Natural killer cell (primary cell): Measurements from ENCODE around the gene PTPRN2. TPM values are rescaled to one million over a fixed set of nuclear protein-coding genes. Genes with fewer than 3 reads are reported as not detected.

Source experiments
- ATAC-seq, 3 donors: fragments of 150-1000 bp in 2 of 3; fragments of 200-7000 bp in 1 of 3; cut with Tn5 transposase; 1 replicate in 1 of 3; 2 replicates in 2 of 3; pipeline ENCODE4 v1.10.0; 2021; ENCODE audit warnings: mild to moderate bottlenecking in 2 of 3, moderate library complexity in 2 of 3
- DNase-seq, 2 donors: peaks; one replicate each; pipeline versions ENCODE4 v3.0.0 to v3.0.0-alpha.2; 2013 to 2021; ENCODE audit warnings: mixed read lengths in 1 of 2
- H3K27ac ChIP-seq: one replicate; pipeline ENCODE4 v1.5.1; 2013; ENCODE audit warnings: mild to moderate bottlenecking, low read length
- H3K27me3 ChIP-seq: one replicate; pipeline ENCODE4 v1.6.1; 2013; ENCODE audit warnings: low read length; ENCODE audit not compliant: control insufficient read depth, insufficient read depth
- H3K36me3 ChIP-seq: one replicate; pipeline ENCODE4 v1.6.1; 2013; ENCODE audit warnings: low read length; ENCODE audit not compliant: control insufficient read depth, insufficient read depth
- H3K4me1 ChIP-seq: one replicate; pipeline ENCODE4 v1.6.1; 2013; ENCODE audit warnings: low read length; ENCODE audit not compliant: control insufficient read depth, insufficient read depth
- H3K4me3 ChIP-seq: one replicate; pipeline ENCODE4 v1.5.1; 2013; ENCODE audit warnings: low read length
- H3K9me3 ChIP-seq: one replicate; pipeline ENCODE4 v1.6.1; 2013; ENCODE audit warnings: low read length; ENCODE audit not compliant: control insufficient read depth, insufficient read depth
- H3K27ac Mint-ChIP-seq, 2 donors: one replicate each; pipeline ENCODE4 v1.8.0; 2022; ENCODE audit warnings: mild to moderate bottlenecking in 2 of 2, mixed read lengths in 2 of 2, moderate library complexity in 1 of 2
- H3K27me3 Mint-ChIP-seq, 2 donors: one replicate each; pipeline ENCODE4 v1.8.0; 2022; ENCODE audit warnings: low read depth in 2 of 2, mixed read lengths in 2 of 2
- H3K36me3 Mint-ChIP-seq: one replicate; pipeline ENCODE4 v1.8.0; 2022; ENCODE audit warnings: mixed read lengths
- H3K4me1 Mint-ChIP-seq, 2 donors: one replicate each; pipeline ENCODE4 v1.8.0; 2022; ENCODE audit warnings: mixed read lengths in 2 of 2
- H3K4me3 Mint-ChIP-seq: one replicate; pipeline ENCODE4 v1.8.0; 2022; ENCODE audit warnings: mild to moderate bottlenecking, moderate library complexity, mixed read lengths
- H3K9me3 Mint-ChIP-seq, 2 donors: one replicate each; pipeline ENCODE4 v1.8.0; 2022; ENCODE audit warnings: mixed read lengths in 2 of 2
- WGBS: methylation state at CpG from one replicate; pipeline ENCODE4 v1.1.7; 2013; ENCODE audit warnings: missing lambda C conversion rate; ENCODE audit not compliant: insufficient coverage; 5-methylcytosine and 5-hydroxymethylcytosine counted together
- intact Hi-C: fragments of 100-400 bp; cut with micrococcal nuclease; formaldehyde crosslinking; loops from one replicate; pipeline ENCODE4 v1.14.2; 2022
- total RNA-seq, 4 donors: library from RNA; stranded (reverse); fragments of 120-200 nt in 1 of 4; gene quantifications; one replicate each; pipeline versions ENCODE4 v1.2.3 to v1.2.4, GENCODE V29; 2013 to 2022
- TF ChIP-seq, protein P1 (sequence below): fragments of 200-600 bp; IDR thresholded peaks from one replicate; pipeline ENCODE4 v1.8.0; 2022; ENCODE audit warnings: antibody characterized with exemption

PTPRN2 gene
- total RNA-seq, 3 donors from 2014 or later (not counting 1 experiment from before 2014, with no cell fraction given), result 1.3 to 2.5 (median 1.9) TPM

DNA sequence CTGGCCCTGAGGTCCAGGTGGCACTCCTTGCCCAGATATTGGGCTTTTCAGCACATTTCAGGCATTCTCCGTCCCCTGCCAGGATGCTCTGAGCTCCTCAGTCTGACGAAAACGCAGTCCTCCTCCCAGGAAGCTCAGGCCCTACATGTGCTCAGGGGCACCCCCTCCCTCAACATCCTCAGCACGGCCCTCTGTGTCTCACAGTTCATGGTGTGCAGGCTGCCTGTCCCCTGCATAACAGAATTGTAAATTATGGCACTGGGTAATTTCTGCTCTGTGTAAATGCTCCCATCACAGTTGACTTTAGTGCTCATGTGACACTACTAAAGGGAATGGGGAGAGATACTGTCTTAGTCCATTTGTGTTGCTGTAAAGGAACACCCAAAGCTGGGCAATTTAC lies 687.1 kb downstream of the PTPRN2 start:
- no peaks in the 10 kb centered on the region for H3K27me3 ChIP-seq
- H3K4me1 Mint-ChIP-seq, result peaks cover 0 to 1% of the 10 kb centered on the region in 2 donors
- no peaks in the 10 kb centered on the region for H3K4me1 ChIP-seq
- no peak overlapping the region for H3K4me3 ChIP-seq
- H3K9me3 ChIP-seq, result no peaks in the 10 kb centered on the region
- no peaks in the 10 kb centered on the region for H3K9me3 Mint-ChIP-seq
- no peak for ATAC-seq
- intact Hi-C loops, result no loop called here
- no peak for DNase-seq
- H3K36me3 Mint-ChIP-seq, result no peaks in the 10 kb centered on the region
- WGBS, result 76% methylated on average over 4 of the region's 4 CpGs
- H3K27ac ChIP-seq, result no peak overlapping the region
- TF ChIP-seq, protein P1, sequence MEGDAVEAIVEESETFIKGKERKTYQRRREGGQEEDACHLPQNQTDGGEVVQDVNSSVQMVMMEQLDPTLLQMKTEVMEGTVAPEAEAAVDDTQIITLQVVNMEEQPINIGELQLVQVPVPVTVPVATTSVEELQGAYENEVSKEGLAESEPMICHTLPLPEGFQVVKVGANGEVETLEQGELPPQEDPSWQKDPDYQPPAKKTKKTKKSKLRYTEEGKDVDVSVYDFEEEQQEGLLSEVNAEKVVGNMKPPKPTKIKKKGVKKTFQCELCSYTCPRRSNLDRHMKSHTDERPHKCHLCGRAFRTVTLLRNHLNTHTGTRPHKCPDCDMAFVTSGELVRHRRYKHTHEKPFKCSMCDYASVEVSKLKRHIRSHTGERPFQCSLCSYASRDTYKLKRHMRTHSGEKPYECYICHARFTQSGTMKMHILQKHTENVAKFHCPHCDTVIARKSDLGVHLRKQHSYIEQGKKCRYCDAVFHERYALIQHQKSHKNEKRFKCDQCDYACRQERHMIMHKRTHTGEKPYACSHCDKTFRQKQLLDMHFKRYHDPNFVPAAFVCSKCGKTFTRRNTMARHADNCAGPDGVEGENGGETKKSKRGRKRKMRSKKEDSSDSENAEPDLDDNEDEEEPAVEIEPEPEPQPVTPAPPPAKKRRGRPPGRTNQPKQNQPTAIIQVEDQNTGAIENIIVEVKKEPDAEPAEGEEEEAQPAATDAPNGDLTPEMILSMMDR, result no peak
- no peaks in the 10 kb centered on the region for H3K27me3 Mint-ChIP-seq
- no peak overlapping the region for H3K4me3 Mint-ChIP-seq
- no peaks in the 10 kb centered on the region for H3K36me3 ChIP-seq
- no peak overlapping the region for H3K27ac Mint-ChIP-seq

- no peaks in the 10 kb centered on the region for H3K27me3 ChIP-seq
- Mint-ChIP-seq H3K27me3 (no peaks in the 10 kb centered on the region), H3K4me1 (peaks cover 0 to 4% of the 10 kb centered on the region in 2 donors), H3K36me3 (no peaks in the 10 kb centered on the region), H3K4me3 (no peak overlapping the region), H3K9me3 (peaks cover 0 to 2% of the 10 kb centered on the region in 2 donors), H3K27ac (no peak overlapping the region)
- no peak for DNase-seq
- no peaks in the 10 kb centered on the region for H3K36me3 ChIP-seq
- no peak for ATAC-seq
- WGBS, result 86% methylated on average over 11 of the region's 11 CpGs
- peaks cover under 1% of the 10 kb centered on the region for H3K9me3 ChIP-seq
- TF ChIP-seq, protein P1, result no peak
- H3K27ac ChIP-seq, result no peak overlapping the region
- no peaks in the 10 kb centered on the region for H3K4me1 ChIP-seq
- intact Hi-C loops, result no loop called here
- H3K4me3 ChIP-seq, result no peak overlapping the region
Measured at GRCh38 chr7:157900011-157900410, 687.6 kb downstream of the PTPRN2 start.

- Histone ChIP-seq H3K9me3 (peaks cover 11% of the 10 kb centered on the region), H3K36me3 (no peaks in the 10 kb centered on the region), H3K4me3 (no peak overlapping the region), H3K27ac (no peak overlapping the region), H3K4me1 (no peaks in the 10 kb centered on the region), H3K27me3 (no peaks in the 10 kb centered on the region)
- Mint-ChIP-seq H3K27ac (no peak overlapping the region), H3K27me3 (no peaks in the 10 kb centered on the region), H3K9me3 (peaks cover 0 to 2% of the 10 kb centered on the region in 2 donors), H3K4me1 (peaks cover 0 to 4% of the 10 kb centered on the region in 2 donors), H3K4me3 (no peak overlapping the region), H3K36me3 (no peaks in the 10 kb centered on the region)
- no peak for DNase-seq
- TF ChIP-seq, protein P1, result no peak
- intact Hi-C loops, result no loop called here
- 78% methylated on average over 17 of the region's 17 CpGs for WGBS
- no peak for ATAC-seq
Measured at GRCh38 chr7:157898802-157899505, 688.7 kb downstream of the PTPRN2 start.

DNA sequence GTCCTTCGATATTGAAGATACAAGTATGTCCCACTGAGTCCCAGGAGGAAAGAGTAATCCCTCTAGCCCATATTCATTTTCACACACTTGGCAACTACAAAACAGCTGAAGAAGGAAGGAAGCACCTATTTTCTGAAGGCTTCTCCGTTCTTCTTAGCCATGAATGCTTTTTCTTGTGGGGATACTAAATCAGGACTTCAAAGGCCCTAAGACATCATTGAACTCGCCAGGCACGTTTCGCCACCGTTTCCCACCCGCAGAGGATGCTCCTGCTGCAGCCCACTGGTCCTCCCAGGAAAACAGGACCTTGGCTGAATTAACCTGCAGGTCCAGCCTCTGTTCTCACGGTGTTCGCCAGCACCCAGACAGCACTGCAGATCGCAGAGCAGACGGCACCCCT lies 689.4 kb downstream of the PTPRN2 start:
- ATAC-seq (no peak), DNase-seq (no peak)
- Mint-ChIP-seq H3K36me3 (no peaks in the 10 kb centered on the region), H3K4me1 (peaks cover 0 to 10% of the 10 kb centered on the region in 2 donors), H3K4me3 (no peak overlapping the region), H3K27ac (no peak overlapping the region), H3K27me3 (no peaks in the 10 kb centered on the region), H3K9me3 (peaks cover 0 to 2% of the 10 kb centered on the region in 2 donors)
- TF ChIP-seq, protein P1, result no peak
- intact Hi-C loops, result no loop called here
- Histone ChIP-seq H3K9me3 (peaks cover 16% of the 10 kb centered on the region), H3K36me3 (no peaks in the 10 kb centered on the region), H3K27me3 (no peaks in the 10 kb centered on the region), H3K27ac (no peak overlapping the region), H3K4me1 (no peaks in the 10 kb centered on the region), H3K4me3 (no peak overlapping the region)
- WGBS, result 72% methylated on average over 11 of the region's 11 CpGs
